Non-pigmented ciliary epithelial cell (primary cell): ENCODE results near the gene LRRC40.
"Not testable (repeated sequence)": the region's sequence is repeated elsewhere in the genome, so short reads cannot be mapped to it uniquely, and the experiment has no call there.

Experiments
- DNase-seq: peaks from one replicate; pipeline ENCODE4 v3.0.0-alpha.2; 2010; ENCODE audit warnings: low read depth

Gene LRRC40

DNA sequence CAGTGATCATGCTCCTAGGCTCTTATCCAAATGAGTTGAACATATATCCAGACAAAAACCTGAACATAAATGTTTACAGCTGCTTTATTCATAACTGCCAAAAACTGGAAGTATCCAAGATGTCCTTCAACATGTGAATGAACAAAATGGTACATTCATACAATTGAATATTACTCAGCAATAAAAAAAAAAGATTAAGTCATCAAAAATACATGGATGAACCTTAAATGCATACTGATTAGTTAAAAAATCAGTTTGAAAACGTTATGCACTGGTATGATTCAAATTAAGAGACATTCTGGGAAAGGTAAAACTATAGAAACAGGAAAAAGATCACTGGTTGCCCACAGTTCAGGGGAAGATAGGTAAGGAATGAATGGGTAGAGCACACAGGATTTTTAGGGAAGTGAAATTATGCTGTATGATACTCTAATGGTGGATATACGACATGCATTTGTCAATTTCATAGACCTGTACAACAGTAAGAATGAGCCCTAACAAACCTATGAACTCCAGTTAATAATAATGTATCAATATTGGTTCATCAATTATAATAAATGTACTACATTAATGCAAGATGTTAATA lies 3.1 kb downstream of the LRRC40 start:
- DNase-seq = no peak

DNA sequence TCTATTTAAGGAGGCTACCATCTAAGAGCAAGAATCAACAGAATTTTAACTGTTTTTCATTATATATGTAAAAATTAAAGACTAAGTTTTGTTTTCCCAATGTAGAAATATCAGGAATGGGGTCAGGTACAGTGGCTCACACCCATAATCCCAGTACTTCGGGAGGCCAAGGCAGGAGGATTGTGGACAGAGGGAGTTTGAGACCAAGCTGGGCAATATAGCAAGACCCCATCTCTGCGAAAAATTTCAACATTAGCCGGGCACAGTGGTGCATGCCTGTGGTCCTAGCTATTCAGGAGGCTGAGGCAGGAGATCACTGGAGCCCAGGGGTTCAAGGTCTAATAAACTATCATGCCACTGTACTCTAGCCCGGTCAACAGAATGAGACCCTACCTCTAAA lies 5.3 kb downstream of the LRRC40 start:
- DNase-seq = no peak

GRCh38 chr1:70196333-70196732 lies 9.0 kb downstream of the LRRC40 start:
- no peak for DNase-seq

- no peak for DNase-seq
Observed at GRCh38 chr1:70195342-70195741, 10.0 kb downstream of the LRRC40 start.

- DNase-seq = no peak
Observed at GRCh38 chr1:70194601-70195000, 10.8 kb downstream of the LRRC40 start.

DNA sequence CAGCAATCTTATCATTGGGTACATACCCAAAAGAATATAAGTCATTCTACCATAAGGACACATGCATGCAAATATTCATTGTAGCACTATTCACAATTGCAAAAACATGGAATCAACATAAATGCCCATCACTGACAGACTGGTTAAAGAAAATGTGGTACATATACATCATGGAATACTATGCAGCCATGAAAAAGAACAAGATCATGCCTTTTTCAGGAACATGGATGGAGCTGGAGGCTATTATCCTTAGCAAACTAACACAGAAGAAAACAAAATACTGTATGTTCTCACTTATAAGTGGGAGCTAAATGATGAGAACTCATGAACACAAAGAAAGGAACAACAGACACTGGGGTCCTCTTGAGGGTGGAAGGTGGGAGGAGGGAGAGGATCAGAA lies 12.9 kb downstream of the LRRC40 start:
- not testable (repeated sequence) for DNase-seq

GRCh38 chr1:70190180-70190579 lies 15.2 kb downstream of the LRRC40 start:
- DNase-seq = no peak

- no peak for DNase-seq
Observed at GRCh38 chr1:70188522-70188921, 16.9 kb downstream of the LRRC40 start.

DNA sequence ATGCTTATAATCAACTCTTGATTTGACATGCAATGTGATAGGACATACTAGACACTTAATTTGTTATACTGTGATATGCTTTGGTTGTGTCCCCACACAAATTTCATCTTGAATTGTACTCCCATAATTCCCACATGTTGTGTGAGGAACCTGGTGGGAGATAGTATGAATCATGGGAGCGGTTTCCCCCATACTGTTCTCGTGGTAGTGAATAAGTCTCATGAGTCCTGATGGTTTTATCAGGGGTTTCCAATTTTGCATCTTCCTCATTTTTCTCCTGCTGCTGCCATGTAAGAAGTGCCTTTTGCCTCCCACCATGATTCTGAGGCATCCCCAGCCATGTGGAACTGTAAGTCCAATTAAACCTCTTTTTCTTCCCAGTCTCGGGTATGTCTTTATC lies 20.2 kb downstream of the LRRC40 start:
- not testable (repeated sequence) for DNase-seq

DNA sequence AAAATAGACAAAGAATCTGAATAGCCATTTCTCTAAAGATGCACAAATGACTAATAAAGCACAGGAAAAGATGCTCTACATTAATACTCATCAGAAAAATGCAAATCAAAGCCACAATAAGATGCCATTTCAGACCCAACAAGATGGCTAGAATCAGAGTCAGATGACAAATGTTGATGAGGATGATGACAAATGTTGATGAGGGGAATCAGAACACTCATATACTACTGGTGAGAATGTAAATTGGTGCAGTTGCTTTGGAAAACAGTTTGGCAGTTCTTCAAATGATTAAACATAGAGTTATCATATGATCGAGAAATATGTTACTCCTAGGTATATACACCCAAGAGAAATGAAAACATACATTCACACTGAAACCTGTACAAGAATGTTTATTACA lies 33.9 kb downstream of the LRRC40 start:
- no peak for DNase-seq

GRCh38 chr1:70169018-70169839 lies 36.1 kb downstream of the LRRC40 start:
- no peak for DNase-seq

DNA sequence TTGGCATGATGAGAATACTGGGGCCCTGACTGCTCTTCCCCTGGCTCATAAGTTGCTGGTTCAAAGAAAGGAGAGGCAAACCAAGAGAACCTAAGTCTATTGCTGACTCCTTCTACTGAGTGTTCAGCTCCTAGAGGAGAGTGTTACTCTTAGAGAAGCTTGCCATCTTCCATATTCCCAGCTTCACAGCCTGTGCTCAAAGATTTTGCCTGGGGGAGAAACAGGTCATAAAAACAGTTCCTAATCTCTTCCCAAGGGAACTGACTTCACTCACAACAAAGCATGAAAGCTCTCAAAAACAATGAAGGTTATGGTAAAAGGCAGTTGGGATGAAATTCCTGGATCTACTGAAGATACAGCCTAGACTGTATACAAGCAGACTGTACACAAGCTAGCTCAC lies 37.1 kb downstream of the LRRC40 start:
- no peak for DNase-seq

DNA sequence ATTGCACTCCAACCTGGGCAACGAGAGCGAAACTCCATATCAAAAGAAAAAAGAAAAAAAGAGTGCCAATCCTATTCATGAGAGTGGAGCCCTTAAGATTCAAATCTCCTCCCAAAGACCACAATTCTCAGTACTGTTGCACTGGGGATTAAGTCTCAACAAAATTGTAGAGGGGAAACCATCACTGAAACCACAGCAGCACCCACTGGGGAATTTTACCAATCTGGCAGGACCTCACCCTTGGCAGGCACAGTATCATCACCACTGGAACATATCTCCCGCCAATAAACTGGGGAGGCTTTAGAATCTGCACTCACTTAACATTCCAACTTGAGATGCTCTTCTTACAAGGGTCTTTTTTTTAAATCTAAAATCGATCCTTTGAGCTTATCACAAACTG lies 41.0 kb downstream of the LRRC40 start:
- no peak for DNase-seq

GRCh38 chr1:70156529-70157120 lies 48.8 kb downstream of the LRRC40 start:
- DNase-seq = no peak

DNA sequence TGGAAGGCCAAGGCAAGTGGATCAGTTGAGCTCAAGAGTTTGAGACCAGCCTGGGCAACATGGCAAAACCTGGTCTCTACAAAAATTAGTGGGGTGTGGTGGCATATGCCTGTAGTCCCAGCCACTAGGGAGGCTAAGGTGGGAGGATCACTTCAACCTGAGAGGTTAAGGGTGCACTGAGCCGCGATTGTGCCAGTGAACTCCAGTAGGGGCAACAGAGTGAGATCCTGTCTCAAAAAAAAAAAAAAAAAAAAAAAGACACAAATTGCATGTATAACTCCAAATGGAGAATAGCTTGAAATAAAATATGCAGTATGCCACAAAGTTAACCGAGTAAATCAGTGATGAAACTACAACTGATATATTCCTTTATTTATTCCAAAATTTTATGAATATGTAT lies 51.6 kb downstream of the LRRC40 start:
- no peak for DNase-seq

DNA sequence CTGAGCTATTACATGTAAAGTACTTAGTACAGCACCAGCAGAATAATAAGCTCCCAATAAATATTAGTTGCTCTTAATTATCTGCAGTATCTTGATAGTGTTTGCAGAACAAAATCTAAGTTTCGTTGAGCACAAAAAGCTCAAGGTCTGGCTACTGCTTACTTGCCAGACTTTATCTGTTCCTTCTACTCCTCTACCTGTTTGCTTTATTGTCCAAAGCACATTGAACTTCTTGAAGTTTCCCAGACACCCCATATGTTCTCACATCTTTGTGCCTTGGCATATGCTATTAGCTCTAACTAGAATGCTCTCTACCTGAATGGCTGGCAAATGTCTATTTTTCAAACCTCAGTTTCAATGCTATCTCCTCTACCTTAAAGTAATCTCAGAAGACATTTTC lies 54.9 kb downstream of the LRRC40 start:
- no peak for DNase-seq

DNA sequence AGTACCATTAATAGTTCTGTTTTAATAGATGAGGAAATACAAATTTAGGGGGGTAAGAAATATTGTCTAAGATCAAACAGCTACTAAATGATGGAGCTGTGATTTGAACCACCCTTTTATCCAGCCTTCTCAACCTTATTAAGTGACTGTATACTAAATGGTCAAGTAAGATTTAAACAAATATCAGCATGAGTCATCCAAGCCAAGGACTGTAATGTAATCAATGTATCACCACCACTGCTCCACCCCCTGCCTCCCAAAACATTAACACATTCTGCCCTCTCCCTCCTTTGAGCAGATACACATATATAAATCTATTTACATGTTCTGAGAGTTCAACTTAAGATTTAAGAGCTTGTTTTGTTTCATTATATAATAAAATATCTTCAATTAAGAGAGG lies 58.9 kb downstream of the LRRC40 start:
- DNase-seq = peak; percentile 13

DNA sequence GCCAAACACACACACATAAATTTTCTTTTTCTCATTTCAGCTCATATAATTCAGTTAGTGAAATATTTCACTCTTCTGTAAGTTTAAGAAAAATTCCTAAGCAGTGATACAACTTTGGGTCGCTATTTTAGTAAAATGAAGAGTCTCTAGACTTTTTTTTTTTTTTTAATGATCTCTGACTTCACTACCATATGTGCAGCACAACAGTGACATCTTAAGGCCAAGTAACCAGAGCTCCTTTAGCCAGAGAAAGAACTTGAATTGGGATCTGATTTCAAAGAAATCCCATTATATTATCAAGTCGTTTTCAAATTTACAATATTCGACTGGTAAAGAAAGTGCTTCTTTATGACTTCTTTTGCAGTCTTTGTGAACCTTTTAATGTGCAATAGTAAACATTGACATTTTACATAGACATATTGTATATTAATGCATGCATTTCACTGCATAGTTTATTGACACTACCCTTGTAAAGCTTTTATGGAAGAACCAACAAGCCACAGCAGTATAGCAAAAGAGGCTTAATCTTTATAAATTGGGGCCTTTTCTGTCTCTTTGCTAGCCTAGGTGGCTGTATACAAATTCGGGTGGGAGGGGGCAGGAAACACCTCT lies 62.2 kb downstream of the LRRC40 start:
- peak; percentile 31 for DNase-seq

- DNase-seq = no peak
Observed at GRCh38 chr1:70142075-70142474, 63.3 kb downstream of the LRRC40 start.

- DNase-seq = no peak
Observed at GRCh38 chr1:70140894-70141293, 64.5 kb downstream of the LRRC40 start.

DNA sequence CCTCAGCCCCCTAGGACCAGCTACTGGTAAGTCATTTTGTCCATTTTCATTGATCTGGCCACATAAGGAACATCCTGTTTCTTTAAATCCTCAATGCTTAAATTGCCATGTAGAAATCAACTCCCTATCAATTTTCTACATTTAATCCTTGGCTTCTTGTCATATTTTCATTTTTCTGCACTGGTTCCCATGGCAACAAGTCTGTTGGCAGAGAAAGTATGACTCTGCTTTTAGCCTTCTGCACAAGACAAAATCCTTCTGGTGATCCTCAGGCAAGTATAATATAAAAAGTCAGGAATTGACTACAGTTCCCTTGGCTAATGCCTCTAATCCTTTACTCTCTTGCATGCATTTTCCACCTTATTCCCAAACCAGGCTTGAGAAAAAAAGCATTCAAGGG lies 65.0 kb downstream of the LRRC40 start:
- DNase-seq = peak; percentile 38

DNA sequence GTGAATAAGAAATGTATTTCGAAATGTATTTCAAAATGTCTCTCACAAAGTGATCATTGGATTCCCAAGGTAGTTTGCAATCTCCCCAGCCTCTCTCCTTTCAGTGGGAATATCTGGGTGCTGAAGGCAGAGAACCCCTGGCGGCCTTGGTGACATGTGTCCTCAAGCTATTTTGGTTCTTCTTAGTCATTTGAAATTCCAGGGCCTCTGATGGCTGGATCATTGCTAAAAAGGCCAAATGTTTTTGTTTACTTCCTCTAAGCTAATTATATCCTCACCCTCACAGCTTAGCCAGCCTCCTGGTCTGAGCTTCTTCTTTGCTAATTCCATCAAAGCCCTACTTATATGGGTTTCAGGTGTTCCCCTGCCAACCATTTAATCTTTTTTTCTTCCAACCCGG lies 71.2 kb downstream of the LRRC40 start:
- no peak for DNase-seq

DNA sequence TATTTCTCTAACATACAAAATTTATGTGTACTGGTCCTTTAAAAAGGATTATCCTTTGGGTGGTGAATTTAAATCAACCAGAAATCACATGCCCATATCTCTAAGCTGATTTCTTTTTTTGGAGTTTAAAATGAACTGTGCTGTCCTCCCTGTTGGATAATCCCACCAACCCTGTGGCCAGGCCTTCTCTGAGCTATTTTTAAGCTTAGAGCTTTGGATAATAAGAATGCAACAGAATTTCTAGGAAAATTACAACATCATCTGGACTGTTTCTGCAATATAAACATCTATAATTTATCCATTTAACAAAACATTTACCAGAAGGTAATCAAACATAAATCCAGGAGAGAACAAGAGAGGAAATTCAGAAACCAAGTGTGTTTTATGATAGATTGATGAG lies 88.3 kb downstream of the LRRC40 start:
- no peak for DNase-seq
